Pons (tissue), 1 donor: ENCODE data around the gene SATB1.
"Not testable (repeated sequence)": the region's sequence is repeated elsewhere in the genome, so short reads cannot be mapped to it uniquely, and the experiment has no call there.

ENCODE experiments used
- DNase-seq: peaks from one replicate; pipeline ENCODE4 v3.0.0-alpha.2; 2016; ENCODE audit warnings: low spot score

SATB1 gene

GRCh38 chr3:18351823-18352744 lies 73.1 kb downstream of the SATB1 start:
- no peak for DNase-seq

GRCh38 chr3:18351069-18351628 lies 74.0 kb downstream of the SATB1 start:
- DNase-seq: no peak

DNA sequence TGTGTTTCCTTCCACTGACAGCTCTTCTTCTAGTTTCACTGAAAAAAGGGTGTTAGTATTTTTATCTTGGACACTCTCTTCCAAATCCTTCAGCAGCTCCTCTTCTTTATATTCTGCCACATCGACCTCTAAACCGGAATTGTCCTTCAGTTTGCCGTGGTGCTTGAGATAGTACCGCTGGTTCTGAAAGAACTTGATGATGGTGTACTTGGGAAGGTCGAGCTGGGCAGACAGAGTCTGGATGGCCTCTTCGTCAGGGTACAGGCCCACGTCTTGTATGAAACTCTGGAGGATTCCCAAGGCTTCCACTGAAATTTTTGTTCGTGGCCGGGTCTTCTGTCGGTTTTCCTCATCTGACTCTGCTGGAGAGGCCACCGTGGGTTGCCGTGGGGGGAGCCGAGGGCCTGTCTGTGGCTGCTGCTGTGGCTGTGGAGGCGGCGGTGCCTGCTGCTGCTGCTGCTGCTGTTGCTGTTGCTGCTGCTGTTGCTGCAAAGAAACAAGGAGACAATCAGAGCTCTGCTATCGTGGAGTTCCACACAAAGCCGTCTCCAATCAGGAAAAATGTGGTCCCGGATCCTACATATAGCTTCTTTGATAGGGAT lies 75.8 kb downstream of the SATB1 start:
- DNase-seq: no peak

- DNase-seq: no peak
These were observed 79.0 kb downstream of the SATB1 start for GRCh38 chr3:18346097-18346496.

- DNase-seq: no peak
These were observed 80.1 kb downstream of the SATB1 start for GRCh38 chr3:18345015-18345367.

- no peak for DNase-seq
These were observed 80.7 kb downstream of the SATB1 start for GRCh38 chr3:18344306-18345014.

DNA sequence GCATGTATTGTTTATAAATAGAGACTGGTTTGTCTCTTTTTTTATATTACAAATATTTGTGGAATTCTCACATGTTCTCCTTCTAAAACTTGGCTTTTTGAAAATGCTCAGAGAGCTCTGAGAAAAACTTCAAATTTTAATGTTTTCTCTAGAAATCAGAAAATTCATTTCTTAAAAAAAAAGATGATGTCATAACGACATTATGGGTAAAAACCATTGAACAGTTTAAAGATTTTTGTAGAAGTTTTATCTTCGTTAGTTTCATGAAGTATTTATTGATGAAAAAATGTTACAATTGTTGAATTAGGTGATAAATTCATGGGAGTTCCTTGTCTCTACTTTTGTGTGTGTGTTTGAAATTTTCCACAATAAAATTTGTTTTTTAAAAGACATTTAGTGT lies 81.3 kb downstream of the SATB1 start:
- no peak for DNase-seq

- no peak for DNase-seq
These were observed 86.2 kb downstream of the SATB1 start for GRCh38 chr3:18338827-18339514.

DNA sequence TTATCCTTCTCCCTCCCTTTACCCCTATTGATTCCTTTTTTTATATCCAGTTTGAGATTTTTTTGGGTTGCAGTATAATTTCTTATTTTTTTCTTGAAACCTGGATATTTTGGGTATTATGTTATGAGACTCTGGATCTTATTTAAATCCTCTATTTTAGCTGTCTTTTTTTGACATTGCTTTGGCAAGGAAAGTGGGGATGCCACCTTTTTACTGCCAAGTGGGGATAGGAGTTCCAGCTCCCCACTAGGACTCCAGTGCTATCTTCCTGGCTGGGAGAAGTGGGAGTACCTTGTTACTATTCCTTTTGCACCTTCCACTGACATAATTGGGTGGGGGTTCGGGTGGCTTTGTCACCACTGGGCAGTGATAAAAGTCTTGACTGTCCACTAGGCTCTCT lies 87.9 kb downstream of the SATB1 start:
- DNase-seq: no peak

GRCh38 chr3:18334837-18335601 lies 90.1 kb downstream of the SATB1 start:
- no peak for DNase-seq

DNA sequence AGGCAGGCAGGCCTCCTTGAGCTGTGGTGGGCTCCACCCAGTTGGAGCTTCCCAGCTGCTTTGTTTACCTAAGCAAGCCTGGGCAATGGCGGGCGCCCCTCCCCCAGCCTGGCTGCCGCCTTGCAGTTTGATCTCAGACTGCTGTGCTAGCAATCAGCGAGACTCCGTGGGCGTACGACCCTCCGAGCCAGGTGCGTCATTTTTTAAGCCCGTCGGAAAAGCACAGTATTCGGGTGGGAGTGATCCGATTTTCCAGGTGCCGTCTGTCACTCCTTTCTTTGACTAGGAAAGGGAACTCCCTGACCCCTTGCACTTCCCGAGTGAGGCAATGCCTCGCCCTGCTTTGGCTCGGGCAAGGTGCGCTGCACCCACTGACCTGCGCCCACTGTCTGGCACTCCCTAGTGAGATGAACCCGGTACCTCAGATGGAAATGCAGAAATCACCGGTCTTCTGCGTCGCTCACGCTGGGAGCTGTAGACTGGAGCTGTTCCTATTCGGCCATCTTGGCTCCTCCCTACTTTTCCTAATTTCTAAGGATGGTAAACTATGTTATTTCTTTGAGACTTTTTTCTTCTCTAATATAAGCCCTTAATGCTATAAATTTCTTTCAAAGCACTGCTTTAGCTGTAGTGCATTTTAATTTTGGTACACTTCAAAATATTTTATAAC lies 94.2 kb downstream of the SATB1 start:
- not testable (repeated sequence) for DNase-seq

DNA sequence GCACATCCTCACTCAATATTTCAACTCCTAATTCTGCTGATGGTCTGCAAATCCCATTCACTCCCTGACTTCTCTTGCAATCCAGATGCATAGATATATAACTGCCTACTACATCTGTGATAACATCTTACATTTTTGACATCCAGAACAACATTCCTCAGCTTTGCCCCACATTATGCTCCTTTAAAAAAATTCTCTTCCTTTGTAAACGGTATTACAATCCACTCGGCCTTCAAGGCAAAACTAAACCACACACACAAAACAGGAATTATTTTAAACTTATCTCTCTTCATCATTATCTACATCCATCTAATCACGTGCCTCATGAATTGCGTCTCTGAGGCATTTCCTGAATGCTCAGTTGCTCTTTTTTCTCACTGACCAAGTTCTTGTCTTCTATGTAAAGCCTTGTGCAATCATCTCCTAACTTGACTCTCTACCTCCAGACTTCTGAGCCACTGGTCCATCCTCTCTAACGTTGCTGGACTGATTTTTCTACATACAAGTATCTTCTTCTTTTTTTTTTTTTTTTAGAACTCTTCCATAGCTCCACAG lies 117.0 kb downstream of the SATB1 start:
- no peak for DNase-seq

DNA sequence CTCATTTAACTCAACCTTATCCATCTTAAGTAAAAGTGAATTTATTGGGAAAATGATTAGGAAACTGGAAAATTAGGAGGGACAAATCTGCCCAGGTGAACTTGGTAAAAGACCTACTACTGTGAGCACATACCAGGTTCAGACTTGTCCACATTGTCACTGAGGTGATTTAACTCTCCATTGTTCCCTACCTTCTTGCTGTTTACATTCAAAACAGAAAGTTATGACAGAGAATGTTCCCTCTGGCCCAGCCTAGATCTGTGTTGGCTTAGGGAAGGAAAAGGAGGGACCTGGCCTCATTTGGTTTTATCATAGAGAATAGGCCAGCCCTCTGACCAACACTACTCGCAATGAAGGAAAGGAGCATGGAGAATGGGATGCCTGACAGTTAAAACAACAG lies 117.6 kb downstream of the SATB1 start:
- DNase-seq: no peak

DNA sequence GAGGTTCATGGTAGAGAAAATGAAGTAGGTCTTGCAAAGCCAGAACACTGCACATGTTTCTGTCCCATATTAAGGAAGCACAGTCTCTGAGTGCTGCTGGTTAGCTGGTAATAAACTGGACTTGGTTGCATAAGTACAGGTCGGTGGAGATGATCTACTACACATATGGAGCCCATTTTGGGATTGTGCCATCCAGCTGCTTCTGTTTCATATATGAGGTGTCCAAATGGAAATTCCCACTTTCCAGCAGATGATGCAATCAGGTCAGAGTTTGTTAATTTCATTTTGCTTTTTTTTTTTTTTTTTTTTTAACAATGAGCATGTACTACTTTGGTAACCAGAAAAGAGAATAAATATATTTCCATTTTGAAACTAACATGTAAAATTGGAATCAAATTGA lies 122.6 kb downstream of the SATB1 start:
- DNase-seq: no peak

- DNase-seq: no peak
These were observed 123.4 kb downstream of the SATB1 start for GRCh38 chr3:18301781-18302180.

GRCh38 chr3:18300916-18301315 lies 124.2 kb downstream of the SATB1 start:
- no peak for DNase-seq

DNA sequence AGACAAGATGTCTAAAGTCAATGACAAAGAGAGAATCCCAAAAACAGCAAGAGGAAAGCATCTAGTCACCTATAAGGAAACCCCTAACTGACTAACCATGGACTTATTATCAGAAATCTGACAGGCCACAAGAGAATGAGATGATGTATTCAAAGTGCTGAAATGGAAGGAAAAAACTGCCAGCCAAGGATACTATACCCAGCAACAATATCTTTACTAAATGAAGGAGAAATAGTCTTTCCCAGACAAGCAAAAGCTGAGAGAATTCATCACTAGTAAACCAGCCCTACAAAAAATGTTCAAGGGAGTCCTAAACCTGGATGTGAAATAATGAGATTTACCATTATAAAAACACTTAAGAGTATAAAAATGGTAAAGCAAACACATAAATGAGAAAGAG lies 128.0 kb downstream of the SATB1 start:
- DNase-seq: no peak
